Breast epithelium (tissue), 4 donors: ENCODE data around the gene SLC6A8. TPM values are rescaled to one million over a fixed set of nuclear protein-coding genes. Genes with fewer than 3 reads are reported as not detected.

Source experiments
- DNase-seq, 2 donors: peaks; one replicate each; pipeline ENCODE4 v3.0.0-alpha.2; 2019; ENCODE audit warnings: low spot score in 2 of 2
- H3K27ac ChIP-seq, 2 donors: fragments of 200-600 bp; sonication (generic) in 1 of 2; one replicate each; pipeline ENCODE4 v1.5.1; 2016 to 2019; ENCODE audit warnings: mild to moderate bottlenecking in 1 of 2
- H3K27me3 ChIP-seq, 2 donors: fragments of 200-600 bp; sonication (generic) in 1 of 2; one replicate each; pipeline versions ENCODE4 v1.5.1 to v1.6.0; 2017 to 2019; ENCODE audit warnings: control low read depth in 1 of 2, mild to moderate bottlenecking in 1 of 2
- H3K36me3 ChIP-seq: fragments of 200-600 bp; one replicate; pipeline ENCODE4 v1.5.1; 2019
- H3K4me1 ChIP-seq, 2 donors: fragments of 200-600 bp; sonication (generic); one replicate each; pipeline ENCODE4 v1.5.1; 2016 to 2019; ENCODE audit warnings: control low read depth in 1 of 2
- H3K4me3 ChIP-seq, 3 donors: fragments of 200-600 bp; sonication (generic); 1 replicate in 2 of 3; 2 replicates in 1 of 3; pipeline ENCODE4 v1.5.1; 2016 to 2019; ENCODE audit warnings: mild to moderate bottlenecking in 3 of 3, moderate library complexity in 2 of 3
- H3K9me3 ChIP-seq, 2 donors: fragments of 200-600 bp; sonication (generic) in 1 of 2; one replicate each; pipeline ENCODE4 v1.5.1; 2016 to 2019; ENCODE audit warnings: control low read depth in 1 of 2
- POLR2A ChIP-seq: fragments of 450-650 bp; IDR thresholded peaks from one replicate; pipeline ENCODE4 v1.6.1; 2016; ENCODE audit warnings: antibody characterized with exemption, mild to moderate bottlenecking, moderate library complexity
- POLR2AphosphoS5 ChIP-seq, 3 donors: sonication (generic); formaldehyde crosslinking; IDR thresholded peaks; one replicate each; pipeline ENCODE4 v1.6.1; 2017; ENCODE audit warnings: antibody characterized with exemption in 3 of 3
- intact Hi-C: fragments of 100-400 bp; cut with DNase I; formaldehyde crosslinking; loops from one replicate; pipeline ENCODE4 v1.15.1; 2023; ENCODE audit warnings: low total_unique reads
- total RNA-seq, 3 donors: library from RNA; depleted of rRNA; stranded (reverse); fragments of >200 nt; gene quantifications; one replicate each; pipeline ENCODE4 v1.1.0, GENCODE V29; 2016
- TF ChIP-seq, protein P1 (sequence below), 3 donors: fragments of 450-650 bp; IDR thresholded peaks; one replicate each; pipeline ENCODE4 v1.5.1; 2016 to 2017; ENCODE audit warnings: antibody characterized with exemption in 3 of 3, mild to moderate bottlenecking in 3 of 3, moderate library complexity in 3 of 3

Gene SLC6A8
- total RNA-seq, 3 donors from 2014 or later = 7.6 to 40.8 (median 18.4) TPM

DNA sequence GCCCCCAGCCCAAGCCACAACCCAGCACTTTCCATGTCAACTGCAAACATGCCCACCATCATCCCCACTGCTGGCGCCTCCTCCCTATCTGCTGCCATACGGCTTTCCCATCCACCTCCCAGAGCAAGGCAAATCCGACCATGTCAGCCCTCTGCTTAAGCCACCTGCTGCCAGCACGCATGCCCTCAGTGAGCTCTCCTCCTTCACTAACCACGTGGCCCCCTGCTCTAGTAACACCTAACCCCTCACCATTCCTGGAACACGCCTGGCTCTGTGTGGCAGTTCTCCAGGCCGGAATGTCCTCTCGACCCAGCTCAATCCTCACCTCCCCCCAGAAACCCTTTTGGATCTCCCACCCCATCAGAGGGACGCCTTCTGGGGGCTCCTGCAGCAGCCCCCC is 19.1 kb downstream of the SLC6A8 start:
- H3K4me1 ChIP-seq = no peaks in the 10 kb centered on the region
- intact Hi-C loops = no loop called here
- TF ChIP-seq POLR2AphosphoS5 (IDR thresholded peaks at IDR 0.05) (no peak), POLR2A (no peak)
- TF ChIP-seq, protein P1, sequence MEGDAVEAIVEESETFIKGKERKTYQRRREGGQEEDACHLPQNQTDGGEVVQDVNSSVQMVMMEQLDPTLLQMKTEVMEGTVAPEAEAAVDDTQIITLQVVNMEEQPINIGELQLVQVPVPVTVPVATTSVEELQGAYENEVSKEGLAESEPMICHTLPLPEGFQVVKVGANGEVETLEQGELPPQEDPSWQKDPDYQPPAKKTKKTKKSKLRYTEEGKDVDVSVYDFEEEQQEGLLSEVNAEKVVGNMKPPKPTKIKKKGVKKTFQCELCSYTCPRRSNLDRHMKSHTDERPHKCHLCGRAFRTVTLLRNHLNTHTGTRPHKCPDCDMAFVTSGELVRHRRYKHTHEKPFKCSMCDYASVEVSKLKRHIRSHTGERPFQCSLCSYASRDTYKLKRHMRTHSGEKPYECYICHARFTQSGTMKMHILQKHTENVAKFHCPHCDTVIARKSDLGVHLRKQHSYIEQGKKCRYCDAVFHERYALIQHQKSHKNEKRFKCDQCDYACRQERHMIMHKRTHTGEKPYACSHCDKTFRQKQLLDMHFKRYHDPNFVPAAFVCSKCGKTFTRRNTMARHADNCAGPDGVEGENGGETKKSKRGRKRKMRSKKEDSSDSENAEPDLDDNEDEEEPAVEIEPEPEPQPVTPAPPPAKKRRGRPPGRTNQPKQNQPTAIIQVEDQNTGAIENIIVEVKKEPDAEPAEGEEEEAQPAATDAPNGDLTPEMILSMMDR (IDR thresholded peaks at IDR 0.05) = no peak
- H3K4me3 ChIP-seq = no peak overlapping the region
- no peaks in the 10 kb centered on the region for H3K9me3 ChIP-seq
- H3K27ac ChIP-seq = no peak overlapping the region
- peaks cover 3 to 18% of the 10 kb centered on the region in 2 donors for H3K27me3 ChIP-seq
- no peaks in the 10 kb centered on the region for H3K36me3 ChIP-seq
- no peak for DNase-seq

DNA sequence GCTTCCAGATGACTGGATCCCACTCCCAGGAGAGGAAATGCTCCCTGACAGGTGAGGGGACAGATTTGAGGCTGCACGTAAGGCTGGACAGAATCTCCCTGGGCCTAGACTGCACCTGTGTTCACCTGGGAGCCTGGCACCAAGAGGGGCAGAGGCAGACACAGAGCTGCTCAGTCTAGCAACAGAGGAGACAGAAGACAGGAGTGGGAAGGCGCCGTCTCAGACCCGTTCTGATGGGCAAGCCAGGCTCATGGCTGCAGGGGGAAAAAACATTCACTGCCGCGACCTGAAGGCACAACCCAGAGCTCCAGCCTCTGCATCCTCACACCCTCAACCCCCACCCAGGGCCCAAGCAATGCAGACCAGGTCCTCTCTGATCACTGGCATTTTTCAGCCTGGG is 19.7 kb downstream of the SLC6A8 start:
- intact Hi-C loops = no loop called here
- Histone ChIP-seq H3K36me3 (no peaks in the 10 kb centered on the region), H3K4me3 (no peak overlapping the region), H3K27me3 (peaks cover 3 to 13% of the 10 kb centered on the region in 2 donors), H3K27ac (no peak overlapping the region), H3K4me1 (no peaks in the 10 kb centered on the region), H3K9me3 (no peaks in the 10 kb centered on the region)
- TF ChIP-seq POLR2A = no peak
- TF ChIP-seq POLR2AphosphoS5 (IDR thresholded peaks at IDR 0.05) = no peak
- TF ChIP-seq, protein P1 (IDR thresholded peaks at IDR 0.05) = no peak
- no peak for DNase-seq

DNA sequence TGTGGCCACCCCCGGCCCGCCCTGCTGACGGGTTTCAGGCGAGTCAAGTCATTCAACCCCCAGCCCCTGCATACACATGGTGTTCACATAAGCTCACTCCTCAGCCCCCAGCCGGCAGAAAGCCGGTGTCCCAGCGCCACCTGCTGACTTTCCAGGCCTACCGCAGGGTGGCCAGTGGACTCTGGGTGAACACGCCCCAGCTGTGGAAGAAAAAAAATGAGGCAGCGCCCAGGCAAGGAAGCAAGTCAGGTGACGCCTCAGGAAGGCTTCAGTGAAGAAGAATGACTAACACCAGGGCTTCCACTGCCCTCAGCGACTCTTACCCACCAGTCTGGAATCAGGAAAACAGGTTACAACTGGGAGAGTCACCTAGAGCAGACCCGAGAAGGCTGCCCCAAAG is 20.7 kb downstream of the SLC6A8 start:
- TF ChIP-seq POLR2A = no peak
- TF ChIP-seq, protein P1 (IDR thresholded peaks at IDR 0.05) = peak; percentile 34 to 60 (median 47)
- intact Hi-C loops = no loop called here
- peak in 1 of 2 donors; percentile 61 for DNase-seq
- H3K4me1 ChIP-seq = no peaks in the 10 kb centered on the region
- H3K27me3 ChIP-seq = peaks cover 0 to 13% of the 10 kb centered on the region in 2 donors
- no peak overlapping the region for H3K4me3 ChIP-seq
- no peaks in the 10 kb centered on the region for H3K9me3 ChIP-seq
- H3K27ac ChIP-seq = peak overlapping the region in 1 of 2 donors; percentile 63
- no peaks in the 10 kb centered on the region for H3K36me3 ChIP-seq

DNA sequence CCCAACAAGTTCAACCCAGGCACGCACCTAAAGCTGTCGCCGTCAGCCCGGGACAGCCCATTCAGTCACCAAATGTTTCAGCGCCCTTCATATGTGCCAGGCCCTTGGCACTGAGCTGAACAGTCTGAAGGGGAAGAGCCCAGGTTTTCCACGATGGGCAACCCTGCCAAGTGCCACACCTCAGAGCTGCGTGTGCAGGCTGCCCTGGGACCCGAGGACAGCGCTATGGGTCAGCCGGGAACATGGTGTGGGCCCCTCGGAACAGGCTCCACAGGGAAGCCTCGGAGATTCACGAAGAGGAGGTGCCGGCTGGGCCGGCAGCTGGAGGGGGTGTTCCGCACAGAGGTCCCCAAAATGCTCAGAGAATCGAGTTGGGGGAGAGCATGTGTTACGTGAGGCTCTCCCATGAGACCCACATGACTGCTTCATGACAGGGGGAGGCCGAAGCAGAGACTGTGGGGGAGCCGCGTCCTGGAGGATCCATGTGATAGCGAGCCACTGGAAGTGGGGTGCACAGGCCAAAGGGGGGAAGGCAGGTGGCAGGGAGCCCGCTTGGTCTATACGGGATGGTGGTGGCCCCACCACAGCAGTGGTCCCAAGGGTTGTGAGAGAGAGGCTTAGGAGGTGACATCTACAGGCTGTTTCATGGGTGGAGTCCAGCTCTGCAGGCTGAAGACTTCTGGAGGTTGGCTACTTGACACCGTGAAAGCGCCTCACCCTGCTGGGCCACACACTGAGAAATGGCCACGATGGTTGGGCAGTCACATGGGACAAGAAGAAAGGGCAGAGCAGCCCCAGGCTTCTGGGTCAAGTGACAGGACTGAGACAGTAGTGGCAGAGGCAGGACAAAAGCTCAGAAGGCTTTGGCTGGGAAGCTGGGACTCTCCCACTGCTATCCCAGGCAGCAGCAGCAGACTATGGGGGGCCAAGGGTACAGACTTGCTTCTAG is 22.3 kb downstream of the SLC6A8 start:
- Histone ChIP-seq H3K9me3 (no peaks in the 10 kb centered on the region), H3K4me1 (no peaks in the 10 kb centered on the region), H3K27me3 (peaks cover 0 to 13% of the 10 kb centered on the region in 2 donors), H3K36me3 (no peaks in the 10 kb centered on the region), H3K27ac (no peak overlapping the region), H3K4me3 (no peak overlapping the region)
- no peak for DNase-seq
- TF ChIP-seq, protein P1 (IDR thresholded peaks at IDR 0.05) = no peak
- TF ChIP-seq POLR2A = no peak
- TF ChIP-seq POLR2AphosphoS5 (IDR thresholded peaks at IDR 0.05) = no peak
- intact Hi-C loops = no loop called here

DNA sequence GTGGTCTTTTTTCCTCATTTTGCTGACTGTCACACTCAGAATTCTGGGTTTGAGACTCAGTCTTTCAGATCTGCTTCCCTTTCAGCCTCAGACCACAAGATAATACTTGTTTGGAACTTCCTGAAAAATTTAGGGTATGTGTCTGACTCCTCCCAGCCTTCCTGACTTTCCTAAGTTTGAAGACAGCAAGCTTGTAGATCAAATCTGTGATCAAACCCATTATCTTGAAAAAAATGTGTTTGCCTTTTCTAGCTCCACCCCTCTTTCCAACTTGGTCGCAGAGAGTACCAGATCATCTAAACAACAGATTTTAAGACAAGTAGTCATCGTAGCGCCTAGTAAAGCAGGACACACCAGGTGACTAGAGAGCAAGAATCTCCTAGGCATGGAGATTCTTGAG is 26.5 kb downstream of the SLC6A8 start:
- no peak overlapping the region for H3K4me3 ChIP-seq
- H3K27ac ChIP-seq = no peak overlapping the region
- H3K4me1 ChIP-seq = no peaks in the 10 kb centered on the region
- intact Hi-C loops = no loop called here
- no peak for DNase-seq
- H3K9me3 ChIP-seq = no peaks in the 10 kb centered on the region
- no peaks in the 10 kb centered on the region for H3K36me3 ChIP-seq
- TF ChIP-seq, protein P1 (IDR thresholded peaks at IDR 0.05) = no peak
- no peak for TF ChIP-seq POLR2AphosphoS5 (IDR thresholded peaks at IDR 0.05)
- TF ChIP-seq POLR2A = no peak
- H3K27me3 ChIP-seq = peaks cover 0 to 9% of the 10 kb centered on the region in 2 donors
